ENCODE measurements around the gene BET1L.
"Not testable (repeated sequence)": the region's sequence is repeated elsewhere in the genome, so short reads cannot be mapped to it uniquely, and the experiment has no call there.

Gene BET1L

DNA sequence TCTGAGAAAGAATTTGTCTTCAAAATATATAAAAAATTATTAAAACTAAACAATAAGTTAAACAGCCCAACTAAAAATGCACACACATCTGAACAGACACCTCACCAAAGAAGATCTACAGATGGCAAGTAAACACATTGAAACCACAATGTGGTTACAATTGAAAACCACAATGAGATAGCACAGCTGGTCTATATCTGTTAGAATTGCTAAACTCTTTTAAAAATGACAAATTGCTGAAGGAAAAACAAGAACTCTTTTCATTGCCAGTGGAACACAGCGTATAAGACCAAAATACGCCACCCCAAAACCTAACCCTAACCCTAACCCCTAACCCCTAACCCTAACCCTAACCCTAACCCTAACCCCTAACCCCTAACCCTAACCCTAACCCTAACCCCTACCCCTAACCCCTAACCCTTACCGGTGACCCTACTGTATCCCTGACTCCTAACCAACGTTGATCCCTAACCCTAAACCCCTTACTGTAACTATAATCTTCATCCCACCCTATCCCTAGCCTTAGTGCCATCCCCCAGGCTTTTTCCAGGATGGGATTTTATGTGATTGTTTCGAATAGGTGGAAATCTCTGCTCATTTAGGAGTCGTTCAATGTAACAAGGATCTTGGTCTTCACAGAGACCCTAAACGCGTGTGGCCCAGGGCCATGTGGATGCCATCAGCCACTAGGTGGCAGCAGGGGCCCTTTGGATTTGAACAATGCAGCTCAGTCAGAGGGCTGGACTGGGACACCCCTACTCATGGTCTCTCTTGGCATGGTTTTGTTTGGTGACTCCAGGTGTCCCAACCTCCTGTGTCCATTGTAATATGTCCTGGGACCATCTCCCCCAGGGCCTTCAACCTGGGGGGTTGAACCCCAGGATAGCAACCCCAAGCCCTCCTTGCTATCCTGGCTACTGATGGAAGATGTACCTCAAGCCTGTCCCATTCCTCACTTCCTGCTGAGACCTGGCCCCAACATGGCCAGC, 15.4 kb downstream of the BET1L start:
- DNase-seq = peak; percentile 70

DNA sequence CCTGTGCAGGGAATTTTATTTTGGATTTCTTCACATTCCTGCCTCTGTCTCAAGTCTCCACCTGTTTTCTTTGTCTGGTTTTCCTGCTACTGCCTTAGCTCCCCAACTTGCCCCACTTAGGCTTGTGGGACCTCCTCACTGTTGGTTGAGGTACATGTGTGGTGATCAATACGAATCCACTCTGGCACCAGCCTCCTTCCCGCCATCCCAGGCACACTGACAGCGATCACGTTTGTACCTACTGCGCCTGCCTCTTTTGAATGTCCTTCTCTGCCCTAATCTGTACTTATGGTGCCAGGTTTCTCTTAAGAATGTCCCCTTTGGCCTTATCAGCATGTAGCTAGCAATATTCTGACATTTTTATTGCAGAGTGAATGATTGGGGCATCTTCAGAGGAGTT, 16.7 kb downstream of the BET1L start:
- DNase-seq = not testable (repeated sequence)

DNA sequence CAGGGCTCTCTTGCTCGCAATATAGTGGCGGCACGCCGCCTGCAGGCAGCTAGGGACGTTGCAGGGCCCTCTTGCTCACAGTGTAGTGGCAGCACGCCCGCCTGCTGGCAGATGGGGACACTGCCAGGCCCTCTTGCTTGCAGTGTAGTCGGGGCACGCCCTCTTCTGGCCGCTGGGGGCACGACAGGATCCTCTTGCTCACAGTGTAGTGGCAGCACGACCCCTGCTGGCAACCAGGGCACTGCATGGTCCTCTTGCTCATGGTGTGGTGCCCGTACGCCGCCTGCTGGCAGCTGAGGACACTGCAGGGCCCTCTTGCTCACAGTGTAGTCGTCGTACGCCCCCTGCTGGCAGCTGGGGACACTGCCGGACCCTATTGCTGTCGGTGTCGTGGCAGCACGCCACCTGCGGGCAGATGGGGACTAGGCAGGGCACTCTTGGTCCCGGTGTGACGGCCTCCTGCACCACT, 17.3 kb downstream of the BET1L start:
- peak; percentile 17 for DNase-seq

DNA sequence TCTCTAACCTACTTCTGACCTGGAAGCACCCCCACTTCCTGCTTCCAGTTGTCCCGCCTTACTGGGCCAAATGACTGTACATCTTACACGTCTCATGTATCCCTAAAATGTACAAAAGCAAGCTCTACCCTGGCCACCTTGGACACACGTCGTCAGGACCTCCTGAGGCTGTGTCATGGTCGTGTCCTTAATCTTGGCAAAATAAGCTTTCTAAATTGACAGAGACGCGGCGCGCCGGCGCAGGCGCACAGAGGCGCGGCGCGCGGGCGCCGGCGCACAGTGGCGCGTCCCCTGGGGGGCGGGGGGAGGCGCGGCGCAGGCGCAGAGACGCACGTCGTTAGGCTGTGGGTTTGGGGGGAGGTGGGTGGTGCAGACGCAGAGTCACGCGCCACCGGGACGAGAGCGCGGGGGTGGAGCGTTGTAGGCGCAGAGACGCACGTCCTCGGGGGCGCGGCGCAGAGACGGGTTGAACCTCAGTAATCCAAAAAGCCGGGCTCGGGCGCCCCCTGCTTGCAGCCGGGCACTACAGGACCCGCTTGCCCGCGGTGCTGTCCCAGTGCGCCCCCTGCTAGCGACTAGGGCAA, 17.9 kb downstream of the BET1L start:
- peak; percentile 14 for DNase-seq

DNA sequence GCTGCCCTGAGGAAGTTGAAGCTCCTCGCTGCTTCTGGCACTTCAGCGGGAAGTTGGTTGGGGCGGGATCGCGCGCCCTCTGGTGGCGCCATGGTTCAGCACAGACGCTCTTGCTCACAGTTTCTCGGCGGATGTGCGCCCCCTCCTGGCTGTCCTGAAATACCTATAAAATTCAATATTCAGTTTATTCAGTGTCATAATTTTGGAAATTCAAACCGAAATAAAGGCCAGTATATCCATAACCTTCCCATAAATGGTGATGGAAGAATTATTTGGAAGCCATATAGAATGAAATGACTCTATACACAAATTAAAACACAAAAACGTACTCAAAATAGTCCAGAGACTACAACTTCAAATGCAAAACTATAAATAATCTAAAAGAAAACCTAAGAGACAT, 27.0 kb downstream of the BET1L start:
- not testable (repeated sequence) for DNase-seq

Data from activated CD8-positive, alpha-beta memory T cell treated with anti-CD3 and anti-CD28 coated beads, Interleukin-2, amount 50 U/mL, for 4 hours (primary cell).